Esophagus mucosa (tissue), 1 donor: ENCODE data around the gene DENND2C. TPM values are rescaled to one million over a fixed set of nuclear protein-coding genes. Genes with fewer than 3 reads are reported as not detected.
A peak's percentile ranks its signal among the peaks of the same experiment; 100 is the strongest.
"Not testable (repeated sequence)": the region's sequence is repeated elsewhere in the genome, so short reads cannot be mapped to it uniquely, and the experiment has no call there.

Experiments
- ATAC-seq: fragments of 200-7000 bp; cut with Tn5 transposase; one replicate; pipeline ENCODE4 v1.9.1; 2020
- total RNA-seq: library from RNA; stranded (reverse); gene quantifications from one replicate; pipeline ENCODE4 v1.2.4, GENCODE V29; 2023
- donor health status: DM: yes; HTN: yes; CAD: no.

Gene DENND2C
- total RNA-seq, 1 donor from 2014 or later, result 41.4 TPM

- ATAC-seq, result no peak
Measured at GRCh38 chr1:114594046-114594445, 75.8 kb downstream of the DENND2C start.

GRCh38 chr1:114589122-114589521, 80.7 kb downstream of the DENND2C start:
- ATAC-seq, result no peak

- no peak for ATAC-seq
Measured at GRCh38 chr1:114588196-114588689, 81.6 kb downstream of the DENND2C start.

GRCh38 chr1:114587203-114587991, 82.5 kb downstream of the DENND2C start:
- no peak for ATAC-seq

GRCh38 chr1:114586513-114587047, 83.3 kb downstream of the DENND2C start:
- ATAC-seq, result no peak

- no peak for ATAC-seq
Measured at GRCh38 chr1:114585231-114585630, 84.6 kb downstream of the DENND2C start.

GRCh38 chr1:114581335-114582287, 88.2 kb downstream of the DENND2C start, which contains the start of gene BCAS2:
TSS of gene BCAS2 (minus strand) at chr1:114581615. CDS start at chr1:114581591, 24 bp downstream.
- peak; percentile 95 for ATAC-seq

- ATAC-seq, result no peak
Measured at GRCh38 chr1:114574365-114574764, 95.5 kb downstream of the DENND2C start.

GRCh38 chr1:114564141-114564540, 105.7 kb downstream of the DENND2C start:
- ATAC-seq, result no peak

- not testable (repeated sequence) for ATAC-seq
Measured at GRCh38 chr1:114562978-114563510, 106.8 kb downstream of the DENND2C start.

GRCh38 chr1:114561333-114561732, 108.5 kb downstream of the DENND2C start:
- no peak for ATAC-seq

- ATAC-seq, result no peak
Measured at GRCh38 chr1:114559356-114559755, 110.5 kb downstream of the DENND2C start.

- ATAC-seq, result no peak
Measured at GRCh38 chr1:114558544-114558943, 111.3 kb downstream of the DENND2C start.

- peak; percentile 64 for ATAC-seq
Measured at GRCh38 chr1:114554577-114554976, 115.3 kb downstream of the DENND2C start.

GRCh38 chr1:114552106-114552639, 117.7 kb downstream of the DENND2C start:
- ATAC-seq, result no peak

- no peak for ATAC-seq
Measured at GRCh38 chr1:114551400-114551799, 118.4 kb downstream of the DENND2C start.

- ATAC-seq, result no peak
Measured at GRCh38 chr1:114550336-114550735, 119.5 kb downstream of the DENND2C start.

- ATAC-seq, result peak; percentile 74
Measured at GRCh38 chr1:114549137-114549536, 120.7 kb downstream of the DENND2C start.

- ATAC-seq, result no peak
Measured at GRCh38 chr1:114547076-114547475, 122.8 kb downstream of the DENND2C start.

GRCh38 chr1:114545796-114546195, 124.1 kb downstream of the DENND2C start:
- no peak for ATAC-seq

GRCh38 chr1:114545315-114545714, 124.5 kb downstream of the DENND2C start:
- ATAC-seq, result no peak

GRCh38 chr1:114540821-114541220, 129.0 kb downstream of the DENND2C start:
- no peak for ATAC-seq
